GM12878 (cell line): ENCODE results near the gene ANAPC5.

ENCODE experiments used
- CTCF ChIP-seq, 3 experiments: IDR thresholded peaks in 2 of 3; conservative IDR thresholded peaks in 1 of 3; 2 replicates each; pipeline ENCODE4 v1.5.1; 2011; ENCODE audit warnings: low read depth in 3 of 3, low read length in 3 of 3, mild to moderate bottlenecking in 3 of 3, control low read depth in 2 of 3, moderate library complexity in 2 of 3, inconsistent platforms in 1 of 3, mixed read lengths in 1 of 3; ENCODE audit not compliant: control insufficient read depth in 2 of 3, insufficient read depth in 1 of 3; ENCODE audit errors: extremely low read depth in 1 of 3
- GABPA ChIP-seq: IDR thresholded peaks from 2 replicates; pipeline ENCODE4 v1.6.1; 2014; ENCODE audit warnings: antibody characterized with exemption, low read depth, mild to moderate bottlenecking, inconsistent platforms
- JUND ChIP-seq: IDR thresholded peaks from 2 replicates; pipeline ENCODE4 v1.6.1; 2012; ENCODE audit warnings: low read depth, mild to moderate bottlenecking, low read length, improper control_type of control experiment, moderate library complexity
- MAX ChIP-seq: IDR thresholded peaks from 2 replicates; pipeline ENCODE4 v1.6.1; 2012; ENCODE audit warnings: low read depth, low read length, improper control_type of control experiment
- MTA3 ChIP-seq: IDR thresholded peaks from 2 replicates; pipeline ENCODE4 v1.6.1; 2012; ENCODE audit warnings: low read length, inconsistent platforms, borderline replicate concordance
- MYC ChIP-seq: IDR thresholded peaks from 2 replicates; pipeline ENCODE4 v1.6.1; 2011; ENCODE audit warnings: mild to moderate bottlenecking, low read length, moderate library complexity, inconsistent platforms; ENCODE audit not compliant: insufficient read depth, insufficient replicate concordance, insufficient read length, severe bottlenecking
- NFXL1 ChIP-seq: fragments of 450-650 bp; IDR thresholded peaks from 2 replicates; pipeline ENCODE4 v1.6.1; 2017; ENCODE audit warnings: antibody characterized with exemption, mild to moderate bottlenecking, borderline replicate concordance
- NRF1 ChIP-seq: conservative IDR thresholded peaks from 2 replicates; pipeline ENCODE4 v1.6.1; 2011; ENCODE audit warnings: mild to moderate bottlenecking, low read depth, low read length, improper control_type of control experiment
- POLR2A ChIP-seq: IDR thresholded peaks from 2 replicates; pipeline ENCODE4 v1.6.1; 2011; ENCODE audit warnings: low read depth, mild to moderate bottlenecking, low read length
- YY1 ChIP-seq: IDR thresholded peaks from 2 replicates; pipeline ENCODE4 v1.6.1; 2011; ENCODE audit warnings: low read depth, mild to moderate bottlenecking, low read length
- TF ChIP-seq, protein P1 (sequence below): fragments of 450-650 bp; IDR thresholded peaks from 2 replicates; pipeline ENCODE4 v1.6.1; 2017; ENCODE audit warnings: mild to moderate bottlenecking, moderate library complexity

GRCh38 chr12:121399391-121400331 is 47.5 kb upstream of the ANAPC5 start, which contains the start of gene RNF34:
- TF ChIP-seq MAX = peak; percentile 86
- TF ChIP-seq CTCF (IDR thresholded peaks at IDR 0.05 in 2 of 3, conservative IDR thresholded peaks at IDR 0.05 in 1 of 3; ENCODE audit: control insufficient read depth in 2 of 3, extremely low read depth in 1 of 3, insufficient read depth in 1 of 3, low read depth in 3 of 3, low read length in 3 of 3) = no peak
- peak; percentile 89 for TF ChIP-seq YY1
- TF ChIP-seq, protein P1, sequence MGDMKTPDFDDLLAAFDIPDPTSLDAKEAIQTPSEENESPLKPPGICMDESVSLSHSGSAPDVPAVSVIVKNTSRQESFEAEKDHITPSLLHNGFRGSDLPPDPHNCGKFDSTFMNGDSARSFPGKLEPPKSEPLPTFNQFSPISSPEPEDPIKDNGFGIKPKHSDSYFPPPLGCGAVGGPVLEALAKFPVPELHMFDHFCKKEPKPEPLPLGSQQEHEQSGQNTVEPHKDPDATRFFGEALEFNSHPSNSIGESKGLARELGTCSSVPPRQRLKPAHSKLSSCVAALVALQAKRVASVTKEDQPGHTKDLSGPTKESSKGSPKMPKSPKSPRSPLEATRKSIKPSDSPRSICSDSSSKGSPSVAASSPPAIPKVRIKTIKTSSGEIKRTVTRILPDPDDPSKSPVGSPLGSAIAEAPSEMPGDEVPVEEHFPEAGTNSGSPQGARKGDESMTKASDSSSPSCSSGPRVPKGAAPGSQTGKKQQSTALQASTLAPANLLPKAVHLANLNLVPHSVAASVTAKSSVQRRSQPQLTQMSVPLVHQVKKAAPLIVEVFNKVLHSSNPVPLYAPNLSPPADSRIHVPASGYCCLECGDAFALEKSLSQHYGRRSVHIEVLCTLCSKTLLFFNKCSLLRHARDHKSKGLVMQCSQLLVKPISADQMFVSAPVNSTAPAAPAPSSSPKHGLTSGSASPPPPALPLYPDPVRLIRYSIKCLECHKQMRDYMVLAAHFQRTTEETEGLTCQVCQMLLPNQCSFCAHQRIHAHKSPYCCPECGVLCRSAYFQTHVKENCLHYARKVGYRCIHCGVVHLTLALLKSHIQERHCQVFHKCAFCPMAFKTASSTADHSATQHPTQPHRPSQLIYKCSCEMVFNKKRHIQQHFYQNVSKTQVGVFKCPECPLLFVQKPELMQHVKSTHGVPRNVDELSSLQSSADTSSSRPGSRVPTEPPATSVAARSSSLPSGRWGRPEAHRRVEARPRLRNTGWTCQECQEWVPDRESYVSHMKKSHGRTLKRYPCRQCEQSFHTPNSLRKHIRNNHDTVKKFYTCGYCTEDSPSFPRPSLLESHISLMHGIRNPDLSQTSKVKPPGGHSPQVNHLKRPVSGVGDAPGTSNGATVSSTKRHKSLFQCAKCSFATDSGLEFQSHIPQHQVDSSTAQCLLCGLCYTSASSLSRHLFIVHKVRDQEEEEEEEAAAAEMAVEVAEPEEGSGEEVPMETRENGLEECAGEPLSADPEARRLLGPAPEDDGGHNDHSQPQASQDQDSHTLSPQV = no peak
- peak; percentile 79 for TF ChIP-seq GABPA
- TF ChIP-seq NRF1 = peak; percentile 40
- no peak for TF ChIP-seq MTA3
- TF ChIP-seq JUND = no peak
- peak; percentile 99 for TF ChIP-seq POLR2A
- TF ChIP-seq NFXL1 = no peak
- peak; percentile 63 for TF ChIP-seq MYC
